Mammary epithelial cell (primary cell): Measurements from ENCODE around the gene HIF3A.

ENCODE experiments used
- EZH2 ChIP-seq: IDR thresholded peaks from 2 replicates; pipeline ENCODE4 v1.6.1; 2012; ENCODE audit warnings: low read length, inconsistent platforms, borderline replicate concordance
- TF ChIP-seq, protein P1 (sequence below), 2 donors: IDR thresholded peaks in 1 of 2; conservative IDR thresholded peaks in 1 of 2; 2 replicates each; pipeline ENCODE4 v1.5.1; 2011 to 2012; ENCODE audit warnings: inconsistent platforms in 2 of 2, low read length in 2 of 2, mild to moderate bottlenecking in 2 of 2, control low read depth in 1 of 2, low read depth in 1 of 2; ENCODE audit not compliant: insufficient read depth in 1 of 2; ENCODE audit errors: extremely low read depth in 1 of 2

DNA sequence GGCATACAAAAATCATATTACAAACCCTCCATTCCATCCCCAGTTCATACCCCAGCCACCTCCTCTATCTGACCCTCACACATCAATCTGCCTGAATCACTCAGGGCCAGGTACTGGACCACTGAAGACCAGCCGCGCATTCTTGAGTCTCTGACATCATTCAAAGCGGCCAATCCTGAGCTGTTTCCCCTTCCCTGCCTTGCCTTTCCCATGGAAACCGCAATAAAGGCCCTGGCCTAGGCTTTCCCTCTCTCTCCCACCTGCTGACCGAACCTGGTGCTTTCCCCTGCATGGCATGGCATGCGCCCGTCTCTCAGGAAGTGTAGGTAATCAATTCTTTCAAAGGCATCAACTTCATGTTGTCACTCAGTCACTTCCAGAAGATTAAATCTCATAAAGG, 17.7 kb upstream of the HIF3A start:
- TF ChIP-seq, protein P1, sequence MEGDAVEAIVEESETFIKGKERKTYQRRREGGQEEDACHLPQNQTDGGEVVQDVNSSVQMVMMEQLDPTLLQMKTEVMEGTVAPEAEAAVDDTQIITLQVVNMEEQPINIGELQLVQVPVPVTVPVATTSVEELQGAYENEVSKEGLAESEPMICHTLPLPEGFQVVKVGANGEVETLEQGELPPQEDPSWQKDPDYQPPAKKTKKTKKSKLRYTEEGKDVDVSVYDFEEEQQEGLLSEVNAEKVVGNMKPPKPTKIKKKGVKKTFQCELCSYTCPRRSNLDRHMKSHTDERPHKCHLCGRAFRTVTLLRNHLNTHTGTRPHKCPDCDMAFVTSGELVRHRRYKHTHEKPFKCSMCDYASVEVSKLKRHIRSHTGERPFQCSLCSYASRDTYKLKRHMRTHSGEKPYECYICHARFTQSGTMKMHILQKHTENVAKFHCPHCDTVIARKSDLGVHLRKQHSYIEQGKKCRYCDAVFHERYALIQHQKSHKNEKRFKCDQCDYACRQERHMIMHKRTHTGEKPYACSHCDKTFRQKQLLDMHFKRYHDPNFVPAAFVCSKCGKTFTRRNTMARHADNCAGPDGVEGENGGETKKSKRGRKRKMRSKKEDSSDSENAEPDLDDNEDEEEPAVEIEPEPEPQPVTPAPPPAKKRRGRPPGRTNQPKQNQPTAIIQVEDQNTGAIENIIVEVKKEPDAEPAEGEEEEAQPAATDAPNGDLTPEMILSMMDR (conservative IDR thresholded peaks at IDR 0.05 in 1 of 2, IDR thresholded peaks at IDR 0.05 in 1 of 2; ENCODE audit: extremely low read depth in 1 of 2, insufficient read depth in 1 of 2, low read depth in 1 of 2, low read length in 2 of 2) = no peak
- TF ChIP-seq EZH2 = no peak
